DND-41 (cell line): Measurements from ENCODE around the gene GALNT13.

ENCODE experiments used
- ATAC-seq: fragments of 200-7000 bp; cut with Tn5 transposase; 3 replicates; pipeline ENCODE4 v1.9.1; 2021; ENCODE audit warnings: low read depth; ENCODE audit not compliant: insufficient read depth
- DNase-seq: peaks from one replicate; pipeline ENCODE4 v3.0.0-alpha.2; 2020
- H2AFZ ChIP-seq: 2 replicates; pipeline ENCODE4 v1.6.0; 2012; ENCODE audit warnings: low read depth, low read length
- H3K27ac ChIP-seq: 2 replicates; pipeline ENCODE4 v1.5.1; 2012; ENCODE audit warnings: low read length, inconsistent platforms
- H3K27me3 ChIP-seq: fragments of 200-600 bp; sonication (generic); 2 replicates; pipeline ENCODE4 v1.6.0; 2012; ENCODE audit warnings: low read length, mild to moderate bottlenecking, inconsistent platforms; ENCODE audit not compliant: insufficient read depth, poor library complexity
- H3K36me3 ChIP-seq: 2 replicates; pipeline ENCODE4 v1.5.1; 2012; ENCODE audit warnings: low read length, inconsistent platforms; ENCODE audit not compliant: insufficient read depth
- H3K4me1 ChIP-seq: 2 replicates; pipeline ENCODE4 v1.5.1; 2012; ENCODE audit warnings: mild to moderate bottlenecking, low read length; ENCODE audit not compliant: insufficient read depth
- H3K4me2 ChIP-seq: 2 replicates; pipeline ENCODE4 v1.6.0; 2012; ENCODE audit warnings: mild to moderate bottlenecking, moderate library complexity, low read length, inconsistent platforms; ENCODE audit not compliant: insufficient read depth
- H3K4me3 ChIP-seq, 2 experiments: fragments of 200-600 bp in 1 of 2; shearing (Covaris generic) in 1 of 2; 2 replicates each; pipeline ENCODE4 v1.5.1; 2012 to 2016; ENCODE audit warnings: inconsistent platforms in 2 of 2, low read length in 2 of 2, mild to moderate bottlenecking in 2 of 2, low read depth in 1 of 2, moderate library complexity in 1 of 2
- H3K79me2 ChIP-seq: 2 replicates; pipeline ENCODE4 v1.6.0; 2012; ENCODE audit warnings: low read length, inconsistent platforms; ENCODE audit not compliant: insufficient read depth
- H3K9ac ChIP-seq: 2 replicates; pipeline ENCODE4 v1.6.0; 2012; ENCODE audit warnings: low read depth, mild to moderate bottlenecking, inconsistent platforms, low read length, moderate library complexity
- H3K9me3 ChIP-seq: 2 replicates; pipeline ENCODE4 v1.5.1; 2012; ENCODE audit warnings: low read length, moderate library complexity, mild to moderate bottlenecking, inconsistent platforms; ENCODE audit not compliant: insufficient read depth, severe bottlenecking
- H4K20me1 ChIP-seq: 2 replicates; pipeline ENCODE4 v1.6.0; 2012; ENCODE audit warnings: low read length; ENCODE audit not compliant: insufficient read depth
- CTCF ChIP-seq: IDR thresholded peaks from 2 replicates; pipeline ENCODE4 v1.5.1; 2012; ENCODE audit warnings: borderline replicate concordance, low read length, moderate library complexity, mild to moderate bottlenecking; ENCODE audit not compliant: poor library complexity, severe bottlenecking; ENCODE audit errors: extremely low read depth
- EZH2 ChIP-seq: IDR thresholded peaks from 3 replicates; pipeline ENCODE4 v1.6.1; 2012; ENCODE audit warnings: borderline replicate concordance, low read depth, mild to moderate bottlenecking, moderate library complexity, low read length, inconsistent platforms; ENCODE audit not compliant: severe bottlenecking

The GALNT13 gene

GRCh38 chr2:154374416-154374815 is 502.7 kb downstream of the GALNT13 start:
- DNase-seq (no peak), ATAC-seq (no peak)
- no peaks in the 10 kb centered on the region for H3K4me1 ChIP-seq
- no peaks in the 10 kb centered on the region for H3K79me2 ChIP-seq
- H3K27me3 ChIP-seq: no peaks in the 10 kb centered on the region
- no peak overlapping the region for H3K4me2 ChIP-seq
- no peak overlapping the region for H3K27ac ChIP-seq
- no peak overlapping the region for H2AFZ ChIP-seq
- TF ChIP-seq EZH2 (no peak), CTCF (no peak)
- H3K9me3 ChIP-seq: no peaks in the 10 kb centered on the region
- no peaks in the 10 kb centered on the region for H3K36me3 ChIP-seq
- H4K20me1 ChIP-seq: no peaks in the 10 kb centered on the region
- no peak overlapping the region for H3K9ac ChIP-seq
- no peak overlapping the region for H3K4me3 ChIP-seq

- Histone ChIP-seq H3K4me2 (no peak overlapping the region), H2AFZ (no peak overlapping the region), H3K36me3 (no peaks in the 10 kb centered on the region), H3K79me2 (no peaks in the 10 kb centered on the region), H3K4me1 (no peaks in the 10 kb centered on the region), H3K9me3 (no peaks in the 10 kb centered on the region), H4K20me1 (no peaks in the 10 kb centered on the region), H3K27me3 (no peaks in the 10 kb centered on the region), H3K9ac (no peak overlapping the region), H3K27ac (no peak overlapping the region), H3K4me3 (no peak overlapping the region)
- DNase-seq: no peak
- ATAC-seq: no peak
- TF ChIP-seq CTCF (peak; percentile 22), EZH2 (no peak)
Measured at GRCh38 chr2:154375579-154375931, 503.8 kb downstream of the GALNT13 start.

- TF ChIP-seq EZH2: no peak
- H3K9me3 ChIP-seq: no peaks in the 10 kb centered on the region
- H3K4me2 ChIP-seq: no peak overlapping the region
- ATAC-seq: no peak
- H3K4me3 ChIP-seq: no peak overlapping the region
- no peak overlapping the region for H2AFZ ChIP-seq
- no peaks in the 10 kb centered on the region for H3K36me3 ChIP-seq
- H3K27me3 ChIP-seq: no peaks in the 10 kb centered on the region
- H3K27ac ChIP-seq: no peak overlapping the region
- no peaks in the 10 kb centered on the region for H3K4me1 ChIP-seq
- H3K79me2 ChIP-seq: no peaks in the 10 kb centered on the region
- no peaks in the 10 kb centered on the region for H4K20me1 ChIP-seq
- no peak for DNase-seq
- no peak overlapping the region for H3K9ac ChIP-seq
Measured at GRCh38 chr2:154381931-154382794, 510.4 kb downstream of the GALNT13 start.

GRCh38 chr2:154386186-154386585 is 514.5 kb downstream of the GALNT13 start:
- Histone ChIP-seq H3K9me3 (no peaks in the 10 kb centered on the region), H4K20me1 (no peaks in the 10 kb centered on the region), H3K27ac (no peak overlapping the region), H3K79me2 (no peaks in the 10 kb centered on the region), H2AFZ (no peak overlapping the region), H3K9ac (no peak overlapping the region), H3K36me3 (no peaks in the 10 kb centered on the region), H3K4me2 (no peak overlapping the region), H3K27me3 (no peaks in the 10 kb centered on the region), H3K4me3 (no peak overlapping the region), H3K4me1 (no peaks in the 10 kb centered on the region)
- no peak for ATAC-seq
- no peak for DNase-seq
- TF ChIP-seq EZH2: no peak
- TF ChIP-seq CTCF: no peak
